ENCODE data around the gene SLC25A25.

The SLC25A25 gene

GRCh38 chr9:128145536-128145935 is 77.5 kb downstream of the SLC25A25 start:
- no peak for TF ChIP-seq CTCF (conservative IDR thresholded peaks at IDR 0.05; ENCODE audit: low read depth, low read length)
- H3K4me3 ChIP-seq (ENCODE audit: low read depth, low read length): no peak overlapping the region
- DNase-seq (ENCODE audit: low read depth): no peak

GRCh38 chr9:128145951-128146351 is 77.9 kb downstream of the SLC25A25 start:
- DNase-seq (ENCODE audit: low read depth): no peak
- no peak overlapping the region for H3K4me3 ChIP-seq (ENCODE audit: low read depth, low read length)
- no peak for TF ChIP-seq CTCF (conservative IDR thresholded peaks at IDR 0.05; ENCODE audit: low read depth, low read length)

- no peak for DNase-seq (ENCODE audit: low read depth)
- no peak overlapping the region for H3K4me3 ChIP-seq (ENCODE audit: low read depth, low read length)
- TF ChIP-seq CTCF (conservative IDR thresholded peaks at IDR 0.05; ENCODE audit: low read depth, low read length): no peak
These were observed 78.6 kb downstream of the SLC25A25 start for GRCh38 chr9:128146591-128147120.

GRCh38 chr9:128148509-128149000 is 80.5 kb downstream of the SLC25A25 start:
- DNase-seq (ENCODE audit: low read depth): no peak
- no peak for TF ChIP-seq CTCF (conservative IDR thresholded peaks at IDR 0.05; ENCODE audit: low read depth, low read length)
- H3K4me3 ChIP-seq (ENCODE audit: low read depth, low read length): no peak overlapping the region

- no peak for TF ChIP-seq CTCF (conservative IDR thresholded peaks at IDR 0.05; ENCODE audit: low read depth, low read length)
- no peak for DNase-seq (ENCODE audit: low read depth)
- no peak within 1 kb of the TSS for H3K4me3 ChIP-seq (ENCODE audit: low read depth, low read length)
These were observed 81.1 kb downstream of the SLC25A25 start, which contains the start of gene LCN2 for GRCh38 chr9:128149001-128149701. Gene LCN2 (plus strand): TSS chr9:128149453. CDS start chr9:128149526, 73 bp downstream.

GRCh38 chr9:128149951-128150593 is 82.0 kb downstream of the SLC25A25 start:
- H3K4me3 ChIP-seq (ENCODE audit: low read depth, low read length): no peak overlapping the region
- no peak for TF ChIP-seq CTCF (conservative IDR thresholded peaks at IDR 0.05; ENCODE audit: low read depth, low read length)

More at GRCh38 chr9:128149951-128150593, 82.0 kb downstream of the SLC25A25 start:
- no peak for DNase-seq (ENCODE audit: low read depth)
